Measurements from ENCODE around the gene CPNE4.

CPNE4 gene

DNA sequence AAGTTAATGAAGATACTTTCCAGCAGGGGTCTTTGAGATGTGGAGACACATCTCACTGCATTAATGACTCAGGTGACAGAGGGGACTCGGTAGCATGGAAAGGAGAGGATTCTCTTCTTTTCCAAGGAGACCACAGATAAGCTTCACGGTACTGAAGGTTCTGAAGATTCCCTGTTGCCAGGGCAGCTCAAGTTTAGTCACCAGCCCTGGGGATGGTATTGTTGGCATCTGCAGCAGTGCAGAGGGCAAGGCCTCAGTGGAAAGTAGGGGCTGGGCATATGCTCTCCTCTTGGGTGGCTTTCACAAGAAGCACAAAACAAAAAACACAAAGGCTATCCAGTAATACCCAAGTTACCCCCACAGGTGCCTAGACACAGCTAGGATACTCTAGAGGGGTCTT, 494.0 kb downstream of the CPNE4 start:
- Histone ChIP-seq H3K9ac (no peak overlapping the region), H3K27ac (no peak overlapping the region), H3K36me3 (ENCODE audit: insufficient read depth) (no peaks in the 10 kb centered on the region), H3K27me3 (ENCODE audit: insufficient read depth, low read depth) (no peaks in the 10 kb centered on the region), H3K4me3 (IDR thresholded peaks at IDR 0.05; ENCODE audit: insufficient read depth, low read depth, low read length) (no peak overlapping the region), H4K20me1 (ENCODE audit: insufficient read depth) (no peaks in the 10 kb centered on the region), H3K4me1 (ENCODE audit: low read depth, poor library complexity, severe bottlenecking) (no peaks in the 10 kb centered on the region), H2AFZ (ENCODE audit: low read depth) (no peak overlapping the region), H3K79me2 (ENCODE audit: insufficient read depth, low read depth) (no peaks in the 10 kb centered on the region), H3K4me2 (no peak overlapping the region)
- TF ChIP-seq, protein P1, sequence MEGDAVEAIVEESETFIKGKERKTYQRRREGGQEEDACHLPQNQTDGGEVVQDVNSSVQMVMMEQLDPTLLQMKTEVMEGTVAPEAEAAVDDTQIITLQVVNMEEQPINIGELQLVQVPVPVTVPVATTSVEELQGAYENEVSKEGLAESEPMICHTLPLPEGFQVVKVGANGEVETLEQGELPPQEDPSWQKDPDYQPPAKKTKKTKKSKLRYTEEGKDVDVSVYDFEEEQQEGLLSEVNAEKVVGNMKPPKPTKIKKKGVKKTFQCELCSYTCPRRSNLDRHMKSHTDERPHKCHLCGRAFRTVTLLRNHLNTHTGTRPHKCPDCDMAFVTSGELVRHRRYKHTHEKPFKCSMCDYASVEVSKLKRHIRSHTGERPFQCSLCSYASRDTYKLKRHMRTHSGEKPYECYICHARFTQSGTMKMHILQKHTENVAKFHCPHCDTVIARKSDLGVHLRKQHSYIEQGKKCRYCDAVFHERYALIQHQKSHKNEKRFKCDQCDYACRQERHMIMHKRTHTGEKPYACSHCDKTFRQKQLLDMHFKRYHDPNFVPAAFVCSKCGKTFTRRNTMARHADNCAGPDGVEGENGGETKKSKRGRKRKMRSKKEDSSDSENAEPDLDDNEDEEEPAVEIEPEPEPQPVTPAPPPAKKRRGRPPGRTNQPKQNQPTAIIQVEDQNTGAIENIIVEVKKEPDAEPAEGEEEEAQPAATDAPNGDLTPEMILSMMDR (conservative IDR thresholded peaks at IDR 0.05; ENCODE audit: low read depth, low read length) = no peak

DNA sequence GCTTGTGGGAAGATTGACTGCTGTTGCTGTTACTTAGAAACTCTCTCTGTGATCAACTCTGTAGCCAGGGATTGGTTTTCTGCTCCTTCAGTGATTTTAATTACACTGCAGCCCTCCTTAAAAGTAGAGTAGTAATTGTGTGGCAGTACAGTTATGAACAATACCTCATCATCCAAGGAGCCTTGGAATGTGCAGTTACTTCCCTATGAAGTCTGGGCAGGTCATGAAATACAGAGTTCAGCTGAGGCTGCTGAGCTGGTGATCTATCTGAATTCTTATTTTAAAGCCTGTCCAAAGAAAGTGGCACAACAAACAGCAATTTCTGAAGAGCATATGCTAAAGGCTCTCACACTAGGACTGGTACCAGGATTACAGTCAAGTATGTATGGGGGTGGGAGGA, 494.7 kb downstream of the CPNE4 start:
- Histone ChIP-seq H3K79me2 (ENCODE audit: insufficient read depth, low read depth) (no peaks in the 10 kb centered on the region), H4K20me1 (ENCODE audit: insufficient read depth) (no peaks in the 10 kb centered on the region), H3K4me1 (ENCODE audit: low read depth, poor library complexity, severe bottlenecking) (no peaks in the 10 kb centered on the region), H3K4me3 (IDR thresholded peaks at IDR 0.05; ENCODE audit: insufficient read depth, low read depth, low read length) (no peak overlapping the region), H2AFZ (ENCODE audit: low read depth) (no peak overlapping the region), H3K9ac (no peak overlapping the region), H3K27ac (no peak overlapping the region), H3K4me2 (no peak overlapping the region), H3K27me3 (ENCODE audit: insufficient read depth, low read depth) (no peaks in the 10 kb centered on the region), H3K36me3 (ENCODE audit: insufficient read depth) (no peaks in the 10 kb centered on the region)
- TF ChIP-seq, protein P1 (conservative IDR thresholded peaks at IDR 0.05; ENCODE audit: low read depth, low read length) = no peak

DNA sequence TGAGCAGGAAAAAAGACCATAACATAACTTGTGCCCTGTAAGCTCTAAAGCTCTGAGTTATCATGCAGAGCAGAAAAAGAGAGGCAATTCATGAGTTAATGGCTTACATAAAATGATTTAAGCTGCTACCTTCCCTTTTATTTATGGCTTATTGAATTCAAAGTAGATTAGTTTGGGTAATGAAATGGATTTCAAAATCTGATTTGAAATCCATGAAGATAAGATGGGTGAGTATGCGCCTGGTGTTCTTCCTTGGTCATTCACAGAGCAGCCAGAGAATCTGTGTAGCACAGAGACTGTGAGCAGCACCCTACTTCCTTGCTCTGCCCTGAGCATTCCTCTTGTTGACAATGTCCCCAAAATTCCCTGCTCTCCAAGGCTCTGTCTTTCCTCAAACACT, 495.8 kb downstream of the CPNE4 start:
- Histone ChIP-seq H3K79me2 (ENCODE audit: insufficient read depth, low read depth) (no peaks in the 10 kb centered on the region), H3K27me3 (ENCODE audit: insufficient read depth, low read depth) (no peaks in the 10 kb centered on the region), H3K27ac (no peak overlapping the region), H3K36me3 (ENCODE audit: insufficient read depth) (no peaks in the 10 kb centered on the region), H3K4me2 (no peak overlapping the region), H3K4me1 (ENCODE audit: low read depth, poor library complexity, severe bottlenecking) (no peaks in the 10 kb centered on the region), H3K9ac (no peak overlapping the region), H4K20me1 (ENCODE audit: insufficient read depth) (no peaks in the 10 kb centered on the region), H2AFZ (ENCODE audit: low read depth) (no peak overlapping the region), H3K4me3 (IDR thresholded peaks at IDR 0.05; ENCODE audit: insufficient read depth, low read depth, low read length) (no peak overlapping the region)
- TF ChIP-seq, protein P1 (conservative IDR thresholded peaks at IDR 0.05; ENCODE audit: low read depth, low read length) = no peak

DNA sequence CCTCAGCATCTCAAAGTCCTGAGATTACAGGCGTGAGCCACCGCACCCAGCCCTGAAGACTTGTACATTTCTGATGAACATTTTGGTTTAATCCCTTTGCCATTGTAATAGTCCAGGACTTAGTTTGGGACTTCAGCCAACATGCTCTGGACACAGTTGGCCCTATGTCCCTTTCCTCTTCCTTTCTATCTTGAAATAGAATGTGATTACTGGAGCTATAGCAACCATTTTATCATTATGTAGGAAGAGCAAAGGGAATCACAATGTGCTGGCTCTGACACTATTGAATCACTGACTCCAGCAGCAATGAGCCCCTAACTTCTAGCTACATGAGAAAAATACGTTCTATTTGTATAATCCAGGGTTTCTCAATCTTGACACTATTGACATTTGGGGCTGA, 497.3 kb downstream of the CPNE4 start:
- Histone ChIP-seq H3K27ac (no peak overlapping the region), H4K20me1 (ENCODE audit: insufficient read depth) (no peaks in the 10 kb centered on the region), H2AFZ (ENCODE audit: low read depth) (no peak overlapping the region), H3K4me2 (no peak overlapping the region), H3K4me1 (ENCODE audit: low read depth, poor library complexity, severe bottlenecking) (no peaks in the 10 kb centered on the region), H3K36me3 (ENCODE audit: insufficient read depth) (no peaks in the 10 kb centered on the region), H3K4me3 (IDR thresholded peaks at IDR 0.05; ENCODE audit: insufficient read depth, low read depth, low read length) (no peak overlapping the region), H3K27me3 (ENCODE audit: insufficient read depth, low read depth) (no peaks in the 10 kb centered on the region), H3K9ac (no peak overlapping the region), H3K79me2 (ENCODE audit: insufficient read depth, low read depth) (no peaks in the 10 kb centered on the region)
- TF ChIP-seq, protein P1 (conservative IDR thresholded peaks at IDR 0.05; ENCODE audit: low read depth, low read length) = no peak

DNA sequence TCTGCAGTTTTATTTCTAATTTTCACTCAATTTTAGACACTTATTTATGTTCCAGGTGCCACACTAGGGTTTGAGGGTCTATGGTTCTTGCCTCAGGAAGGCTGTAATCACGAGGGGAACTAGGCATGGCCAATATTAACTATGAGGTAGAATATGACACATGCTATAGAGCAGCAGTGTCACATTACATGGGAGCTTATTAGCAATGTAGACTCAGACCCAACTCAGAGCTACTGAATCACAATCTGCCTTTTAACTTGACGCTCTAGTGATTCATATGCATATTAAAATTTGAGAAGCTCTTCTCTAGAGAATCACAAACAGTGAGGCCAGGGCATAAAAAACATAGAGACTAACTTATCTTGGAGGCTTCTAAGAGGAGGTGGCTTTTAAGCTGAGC, 499.2 kb downstream of the CPNE4 start:
- no peaks in the 10 kb centered on the region for H3K4me1 ChIP-seq (ENCODE audit: low read depth, poor library complexity, severe bottlenecking)
- TF ChIP-seq, protein P1 (conservative IDR thresholded peaks at IDR 0.05; ENCODE audit: low read depth, low read length) = no peak
- no peaks in the 10 kb centered on the region for H3K36me3 ChIP-seq (ENCODE audit: insufficient read depth)
- no peak overlapping the region for H2AFZ ChIP-seq (ENCODE audit: low read depth)
- H3K27ac ChIP-seq = no peak overlapping the region
- H3K4me3 ChIP-seq (IDR thresholded peaks at IDR 0.05; ENCODE audit: insufficient read depth, low read depth, low read length) = no peak overlapping the region
- no peak overlapping the region for H3K4me2 ChIP-seq
- no peaks in the 10 kb centered on the region for H3K79me2 ChIP-seq (ENCODE audit: insufficient read depth, low read depth)
- no peak overlapping the region for H3K9ac ChIP-seq
- H3K27me3 ChIP-seq (ENCODE audit: insufficient read depth, low read depth) = no peaks in the 10 kb centered on the region
- no peaks in the 10 kb centered on the region for H4K20me1 ChIP-seq (ENCODE audit: insufficient read depth)

Measured in KMS-11 (cell line).